Chondrocyte (in vitro differentiated cells): ENCODE data around the gene SLC6A6. TPM values are rescaled to one million over a fixed set of nuclear protein-coding genes. Genes with fewer than 3 reads are reported as not detected.

Experiments
- DNase-seq: peaks from one replicate; pipeline ENCODE4 v3.0.0; 2021; ENCODE audit warnings: mixed read lengths, low spot score
- H3K27ac Mint-ChIP-seq: one replicate; pipeline ENCODE4 v1.8.0; 2021; ENCODE audit warnings: mild to moderate bottlenecking, moderate library complexity, mixed read lengths; ENCODE audit not compliant: unreplicated experiment
- H3K27me3 Mint-ChIP-seq: 2 replicates; pipeline ENCODE4 v1.8.0; 2021; ENCODE audit warnings: low read depth, mixed read lengths
- H3K36me3 Mint-ChIP-seq: 2 replicates; pipeline ENCODE4 v1.8.0; 2021; ENCODE audit warnings: low read depth, mixed read lengths
- H3K4me1 Mint-ChIP-seq: 2 replicates; pipeline ENCODE4 v1.8.0; 2021; ENCODE audit warnings: low read depth, mild to moderate bottlenecking, mixed read lengths
- H3K4me3 Mint-ChIP-seq: one replicate; pipeline ENCODE4 v1.8.0; 2021; ENCODE audit warnings: mild to moderate bottlenecking, moderate library complexity, mixed read lengths; ENCODE audit not compliant: unreplicated experiment
- H3K9me3 Mint-ChIP-seq: 2 replicates; pipeline ENCODE4 v1.8.0; 2021; ENCODE audit warnings: low read depth, mixed read lengths
- CTCF ChIP-seq: fragments of 200-600 bp; sonication (generic); IDR thresholded peaks from 2 replicates; pipeline ENCODE4 v1.5.0; 2021; ENCODE audit warnings: antibody characterized with exemption, mild to moderate bottlenecking, moderate library complexity
- total RNA-seq: library from RNA; stranded (reverse); gene quantifications from 3 replicates; pipeline ENCODE4 v1.2.1, GENCODE V29; 2021

The SLC6A6 gene
- total RNA-seq, 1 donor from 2014 or later = 46.0 TPM

GRCh38 chr3:14481646-14482036 lies 79.2 kb downstream of the SLC6A6 start:
- no peaks in the 10 kb centered on the region for H3K27me3 Mint-ChIP-seq
- no peaks in the 10 kb centered on the region for H3K9me3 Mint-ChIP-seq
- H3K36me3 Mint-ChIP-seq = peaks cover 35% of the 10 kb centered on the region
- no peak overlapping the region for H3K4me3 Mint-ChIP-seq
- no peak overlapping the region for H3K27ac Mint-ChIP-seq
- no peak for TF ChIP-seq CTCF
- DNase-seq = peak; percentile 75
- H3K4me1 Mint-ChIP-seq = no peaks in the 10 kb centered on the region

- Mint-ChIP-seq H3K4me1 (no peaks in the 10 kb centered on the region), H3K9me3 (no peaks in the 10 kb centered on the region), H3K36me3 (peaks cover 31% of the 10 kb centered on the region), H3K27ac (no peak overlapping the region), H3K27me3 (no peaks in the 10 kb centered on the region), H3K4me3 (no peak overlapping the region)
- DNase-seq = peak; percentile 44
- no peak for TF ChIP-seq CTCF
These were observed 79.9 kb downstream of the SLC6A6 start for GRCh38 chr3:14482271-14482721.

- DNase-seq = peak; percentile 47
- no peak overlapping the region for H3K4me3 Mint-ChIP-seq
- no peak for TF ChIP-seq CTCF
- H3K4me1 Mint-ChIP-seq = peaks cover 2% of the 10 kb centered on the region
- no peak overlapping the region for H3K27ac Mint-ChIP-seq
- peaks cover 23% of the 10 kb centered on the region for H3K36me3 Mint-ChIP-seq
- no peaks in the 10 kb centered on the region for H3K9me3 Mint-ChIP-seq
- H3K27me3 Mint-ChIP-seq = no peaks in the 10 kb centered on the region
These were observed 80.9 kb downstream of the SLC6A6 start for GRCh38 chr3:14483286-14483685.

- no peak for TF ChIP-seq CTCF
- H3K4me3 Mint-ChIP-seq = no peak overlapping the region
- H3K9me3 Mint-ChIP-seq = no peaks in the 10 kb centered on the region
- no peaks in the 10 kb centered on the region for H3K27me3 Mint-ChIP-seq
- peak; percentile 82 for DNase-seq
- peaks cover 7% of the 10 kb centered on the region for H3K4me1 Mint-ChIP-seq
- H3K27ac Mint-ChIP-seq = no peak overlapping the region
- H3K36me3 Mint-ChIP-seq = peaks cover 14% of the 10 kb centered on the region
These were observed 82.3 kb downstream of the SLC6A6 start for GRCh38 chr3:14484741-14485140.

- DNase-seq = peak; percentile 33
- no peak for TF ChIP-seq CTCF
- H3K27ac Mint-ChIP-seq = no peak overlapping the region
- no peak overlapping the region for H3K4me3 Mint-ChIP-seq
- H3K9me3 Mint-ChIP-seq = no peaks in the 10 kb centered on the region
- H3K27me3 Mint-ChIP-seq = no peaks in the 10 kb centered on the region
- H3K36me3 Mint-ChIP-seq = peaks cover 17% of the 10 kb centered on the region
- peaks cover 7% of the 10 kb centered on the region for H3K4me1 Mint-ChIP-seq
These were observed 83.6 kb downstream of the SLC6A6 start for GRCh38 chr3:14485981-14486380.
